Neural progenitor cell (in vitro differentiated cells): Measurements from ENCODE around the gene SPG21. TPM values are rescaled to one million over a fixed set of nuclear protein-coding genes. Genes with fewer than 3 reads are reported as not detected.

Source experiments
- DNase-seq: peaks from one replicate; pipeline ENCODE4 v3.0.0-alpha.2; 2016; ENCODE audit warnings: low spot score
- H2AFZ ChIP-seq: fragments of 200-600 bp; sonication (generic); replicated peaks from 2 replicates; pipeline ENCODE4 v1.6.1; 2016; ENCODE audit warnings: antibody characterized with exemption
- H3F3A ChIP-seq: fragments of 200-600 bp; sonication (generic); 2 replicates; pipeline ENCODE4 v1.6.1; 2016; ENCODE audit warnings: antibody characterized with exemption, low read depth
- H3K27ac ChIP-seq: fragments of 200-600 bp; sonication (generic); 2 replicates; pipeline ENCODE4 v1.5.1; 2016; ENCODE audit warnings: mild to moderate bottlenecking
- H3K27me3 ChIP-seq: fragments of 200-600 bp; sonication (generic); 2 replicates; pipeline ENCODE4 v1.6.1; 2016; ENCODE audit warnings: mild to moderate bottlenecking, moderate library complexity
- H3K36me3 ChIP-seq: fragments of 200-600 bp; sonication (generic); 2 replicates; pipeline ENCODE4 v1.5.1; 2016
- H3K4me1 ChIP-seq: fragments of 200-600 bp; sonication (generic); 2 replicates; pipeline ENCODE4 v1.6.1; 2016; ENCODE audit warnings: mixed run types
- H3K4me2 ChIP-seq: fragments of 200-600 bp; sonication (generic); 2 replicates; pipeline ENCODE4 v1.6.1; 2016
- H3K4me3 ChIP-seq: fragments of 200-600 bp; sonication (generic); 2 replicates; pipeline ENCODE4 v1.5.1; 2016
- H3K79me2 ChIP-seq: fragments of 200-600 bp; sonication (generic); 2 replicates; pipeline ENCODE4 v1.6.1; 2016; ENCODE audit warnings: low read depth
- H3K9ac ChIP-seq: fragments of 200-600 bp; sonication (generic); 2 replicates; pipeline ENCODE4 v1.6.1; 2016
- H3K9me3 ChIP-seq: fragments of 200-600 bp; sonication (generic); 2 replicates; pipeline ENCODE4 v1.5.1; 2016; ENCODE audit warnings: low read depth
- H4K20me1 ChIP-seq: fragments of 200-600 bp; sonication (generic); 2 replicates; pipeline ENCODE4 v1.6.1; 2016; ENCODE audit warnings: low read depth
- H3K27ac Mint-ChIP-seq: 3 replicates; pipeline ENCODE4 v1.8.0; 2021; ENCODE audit warnings: mixed read lengths
- H3K27me3 Mint-ChIP-seq: 2 replicates; pipeline ENCODE4 v1.8.0; 2022; ENCODE audit warnings: low read depth, mild to moderate bottlenecking, inconsistent platforms, moderate library complexity, mixed read lengths; ENCODE audit not compliant: insufficient read depth
- H3K36me3 Mint-ChIP-seq: 3 replicates; pipeline ENCODE4 v1.8.0; 2021; ENCODE audit warnings: mixed read lengths
- H3K4me1 Mint-ChIP-seq: 3 replicates; pipeline ENCODE4 v1.8.0; 2021; ENCODE audit warnings: mixed read lengths
- H3K4me3 Mint-ChIP-seq: 3 replicates; pipeline ENCODE4 v1.8.0; 2021; ENCODE audit warnings: mild to moderate bottlenecking, moderate library complexity, mixed read lengths
- H3K9me3 Mint-ChIP-seq: 3 replicates; pipeline ENCODE4 v1.8.0; 2020; ENCODE audit warnings: mixed read lengths
- EZH2 ChIP-seq: fragments of 200-600 bp; sonication (generic); IDR thresholded peaks from 2 replicates; pipeline ENCODE4 v1.6.1; 2017; ENCODE audit warnings: antibody characterized with exemption, mild to moderate bottlenecking, moderate library complexity
- EZH2phosphoT487 ChIP-seq: fragments of 200-600 bp; sonication (generic); IDR thresholded peaks from 2 replicates; pipeline ENCODE4 v1.6.1; 2017; ENCODE audit warnings: antibody characterized with exemption
- total RNA-seq: library from RNA; depleted of rRNA; stranded (reverse); fragments of >200 nt; gene quantifications from 2 replicates; pipeline ENCODE4 v1.2.3, GENCODE V29; 2015; ENCODE audit warnings: low replicate concordance
- TF ChIP-seq, protein P1 (sequence below): fragments of 200-600 bp; sonication (generic); IDR thresholded peaks from 2 replicates; pipeline ENCODE4 v1.5.1; 2017; ENCODE audit warnings: antibody characterized with exemption, mild to moderate bottlenecking

The SPG21 gene
- total RNA-seq, 1 donor from 2014 or later: 84.4 TPM

DNA sequence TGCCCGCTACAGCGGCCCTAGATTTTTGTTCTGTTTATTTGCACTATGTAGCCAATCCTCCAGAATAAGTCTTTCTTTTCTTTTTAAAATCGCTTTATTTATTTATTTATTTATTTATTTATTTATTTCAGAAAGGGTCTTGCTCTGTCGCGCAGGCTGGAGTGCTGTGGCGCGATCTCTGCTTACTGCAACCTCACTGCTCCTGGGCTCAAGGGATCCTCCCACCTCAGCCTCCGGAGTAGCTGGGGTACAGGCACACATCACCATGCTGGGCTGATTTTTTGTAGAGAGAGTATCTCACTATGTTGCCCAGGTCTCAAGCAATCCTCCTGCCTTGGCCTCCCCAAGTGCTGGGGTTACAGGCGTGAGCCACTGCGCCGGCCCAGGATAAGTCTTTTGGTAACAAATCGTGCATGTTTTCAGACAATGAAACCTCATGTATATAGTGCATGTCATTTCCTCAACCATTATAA lies 40.1 kb upstream of the SPG21 start:
- Mint-ChIP-seq H3K27me3 (peaks cover 10% of the 10 kb centered on the region), H3K4me3 (peak overlapping the region; percentile 80), H3K4me1 (peaks cover 22% of the 10 kb centered on the region), H3K9me3 (no peaks in the 10 kb centered on the region), H3K27ac (no peak overlapping the region), H3K36me3 (peaks cover 4% of the 10 kb centered on the region)
- no peak overlapping the region for H3K9ac ChIP-seq
- no peak overlapping the region for H3K4me2 ChIP-seq
- no peaks in the 10 kb centered on the region for H3K4me1 ChIP-seq
- H3K27me3 ChIP-seq: peaks cover 19% of the 10 kb centered on the region
- H3K9me3 ChIP-seq: no peaks in the 10 kb centered on the region
- H2AFZ ChIP-seq: no peak overlapping the region
- peaks cover 9% of the 10 kb centered on the region for H4K20me1 ChIP-seq
- H3F3A ChIP-seq: peaks cover 11% of the 10 kb centered on the region
- TF ChIP-seq EZH2phosphoT487: no peak
- no peak for TF ChIP-seq EZH2
- TF ChIP-seq, protein P1, sequence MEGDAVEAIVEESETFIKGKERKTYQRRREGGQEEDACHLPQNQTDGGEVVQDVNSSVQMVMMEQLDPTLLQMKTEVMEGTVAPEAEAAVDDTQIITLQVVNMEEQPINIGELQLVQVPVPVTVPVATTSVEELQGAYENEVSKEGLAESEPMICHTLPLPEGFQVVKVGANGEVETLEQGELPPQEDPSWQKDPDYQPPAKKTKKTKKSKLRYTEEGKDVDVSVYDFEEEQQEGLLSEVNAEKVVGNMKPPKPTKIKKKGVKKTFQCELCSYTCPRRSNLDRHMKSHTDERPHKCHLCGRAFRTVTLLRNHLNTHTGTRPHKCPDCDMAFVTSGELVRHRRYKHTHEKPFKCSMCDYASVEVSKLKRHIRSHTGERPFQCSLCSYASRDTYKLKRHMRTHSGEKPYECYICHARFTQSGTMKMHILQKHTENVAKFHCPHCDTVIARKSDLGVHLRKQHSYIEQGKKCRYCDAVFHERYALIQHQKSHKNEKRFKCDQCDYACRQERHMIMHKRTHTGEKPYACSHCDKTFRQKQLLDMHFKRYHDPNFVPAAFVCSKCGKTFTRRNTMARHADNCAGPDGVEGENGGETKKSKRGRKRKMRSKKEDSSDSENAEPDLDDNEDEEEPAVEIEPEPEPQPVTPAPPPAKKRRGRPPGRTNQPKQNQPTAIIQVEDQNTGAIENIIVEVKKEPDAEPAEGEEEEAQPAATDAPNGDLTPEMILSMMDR: no peak
- peaks cover 3% of the 10 kb centered on the region for H3K36me3 ChIP-seq
- DNase-seq: no peak
- peaks cover 19% of the 10 kb centered on the region for H3K79me2 ChIP-seq
- H3K27ac ChIP-seq: no peak overlapping the region
- H3K4me3 ChIP-seq: peak overlapping the region; percentile 88

DNA sequence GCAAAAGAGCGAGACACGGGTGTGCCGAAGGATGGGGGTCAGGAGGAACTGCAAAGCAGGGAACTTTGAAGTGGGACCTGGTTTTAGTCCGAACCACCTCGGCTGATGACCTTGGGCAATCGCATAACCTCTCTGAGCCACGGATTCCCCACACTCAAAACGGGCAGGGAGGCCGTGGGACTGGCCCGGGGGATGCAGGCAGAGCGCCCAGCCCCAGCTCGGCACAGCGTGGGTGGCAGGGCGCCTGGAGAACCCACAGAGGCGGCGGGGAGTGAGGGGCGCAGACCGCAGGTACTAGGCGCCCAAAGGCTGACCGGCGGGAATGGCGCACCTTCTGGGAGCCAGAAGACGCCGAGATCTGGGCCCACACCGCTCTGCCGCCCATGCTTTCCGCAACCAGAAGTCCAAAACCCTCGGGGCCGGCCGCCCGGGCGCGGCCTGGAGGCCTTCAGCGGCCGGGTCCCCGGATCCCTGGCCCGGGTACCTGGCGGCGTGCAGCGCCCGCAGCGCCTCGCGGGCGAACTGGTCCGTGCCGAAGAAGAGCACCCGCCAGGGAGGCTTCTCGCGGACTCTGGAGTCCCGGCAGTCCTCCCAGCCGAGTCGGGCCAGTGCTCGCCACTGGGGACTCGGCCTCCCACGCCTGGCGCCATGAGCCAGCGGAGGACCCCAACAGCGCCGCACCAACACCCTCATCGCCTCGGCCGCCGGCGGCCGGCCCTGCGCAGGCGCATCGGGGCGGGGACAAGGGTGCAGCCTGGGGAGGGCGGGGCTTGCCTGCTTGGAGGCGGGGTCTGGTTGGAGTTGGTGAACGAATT lies 39.4 kb upstream of the SPG21 start, which contains the start of gene MTFMT:
MTFMT (minus strand) TSS at position 719 of the 815 bp plus-strand sequence; CDS start at position 693, 26 bp downstream.
- Histone ChIP-seq H3K79me2 (peaks cover 19% of the 10 kb centered on the region), H3F3A (peaks cover 11% of the 10 kb centered on the region), H3K4me2 (peak within 1 kb of the TSS; percentile 89), H3K36me3 (peaks cover 3% of the 10 kb centered on the region), H3K4me1 (no peaks in the 10 kb centered on the region), H3K27ac (no peak within 1 kb of the TSS), H2AFZ (peak within 1 kb of the TSS; percentile 45), H3K27me3 (peaks cover 19% of the 10 kb centered on the region), H3K9me3 (no peaks in the 10 kb centered on the region), H3K9ac (peak within 1 kb of the TSS; percentile 64), H4K20me1 (peaks cover 9% of the 10 kb centered on the region), H3K4me3 (peak within 1 kb of the TSS; percentile 88)
- peaks cover 8% of the 10 kb centered on the region for H3K36me3 Mint-ChIP-seq
- H3K27me3 Mint-ChIP-seq: peaks cover 9% of the 10 kb centered on the region
- no peaks in the 10 kb centered on the region for H3K9me3 Mint-ChIP-seq
- peak within 1 kb of the TSS; percentile 86 for H3K4me3 Mint-ChIP-seq
- H3K4me1 Mint-ChIP-seq: peaks cover 22% of the 10 kb centered on the region
- TF ChIP-seq, protein P1: no peak
- TF ChIP-seq EZH2 (no peak), EZH2phosphoT487 (no peak)
- peak; percentile 93 for DNase-seq
- peak within 1 kb of the TSS; percentile 10 for H3K27ac Mint-ChIP-seq

DNA sequence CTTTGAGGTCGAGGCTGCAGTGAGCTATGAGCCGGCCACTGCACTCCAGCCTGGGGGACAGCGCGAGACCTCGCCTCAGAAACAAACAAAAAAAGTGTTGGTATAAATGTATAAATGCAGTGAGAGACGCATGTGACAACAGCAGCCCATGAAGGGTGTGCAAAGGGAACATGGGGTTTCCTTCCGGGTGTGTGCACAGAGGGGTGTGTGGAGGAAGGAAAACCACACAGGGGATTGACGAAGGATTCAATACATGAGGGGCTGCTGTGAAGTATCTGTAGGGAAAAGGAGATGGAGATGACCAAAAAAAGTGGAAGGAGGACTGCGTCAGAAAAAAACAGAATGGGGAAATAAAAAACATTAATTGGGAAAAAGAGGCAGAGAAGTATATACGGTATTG lies 38.6 kb upstream of the SPG21 start:
- H3K27me3 ChIP-seq: peaks cover 19% of the 10 kb centered on the region
- peak overlapping the region; percentile 89 for H3K4me2 ChIP-seq
- H4K20me1 ChIP-seq: peaks cover 9% of the 10 kb centered on the region
- Mint-ChIP-seq H3K36me3 (peaks cover 9% of the 10 kb centered on the region), H3K27ac (peak overlapping the region; percentile 10), H3K9me3 (no peaks in the 10 kb centered on the region), H3K4me3 (peak overlapping the region; percentile 86), H3K4me1 (peaks cover 17% of the 10 kb centered on the region), H3K27me3 (peaks cover 8% of the 10 kb centered on the region)
- TF ChIP-seq, protein P1: no peak
- TF ChIP-seq EZH2phosphoT487 (no peak), EZH2 (no peak)
- H3K9me3 ChIP-seq: no peaks in the 10 kb centered on the region
- H3K27ac ChIP-seq: no peak overlapping the region
- H3F3A ChIP-seq: peaks cover 8% of the 10 kb centered on the region
- H3K9ac ChIP-seq: no peak overlapping the region
- no peaks in the 10 kb centered on the region for H3K4me1 ChIP-seq
- H2AFZ ChIP-seq: no peak overlapping the region
- H3K36me3 ChIP-seq: peaks cover 3% of the 10 kb centered on the region
- H3K4me3 ChIP-seq: peak overlapping the region; percentile 88
- no peak for DNase-seq
- H3K79me2 ChIP-seq: peaks cover 19% of the 10 kb centered on the region
